Activated B cell treated with CpG ODN at 0.5 μM for 24 hours (primary cell): Measurements from ENCODE around the gene DOC2B. TPM values are rescaled to one million over a fixed set of nuclear protein-coding genes. Genes with fewer than 3 reads are reported as not detected.

Experiments
- ATAC-seq: fragments of 200-7000 bp; cut with Tn5 transposase; one replicate; pipeline ENCODE4 v1.10.0; 2021; ENCODE audit warnings: low read depth, mild to moderate bottlenecking, moderate library complexity
- CTCF ChIA-PET: fragments of 350-600 bp; sonication (Branson Sonifier 250); formaldehyde crosslinking; loops from one replicate; lab custom pipeline; 2021; ENCODE audit warnings: antibody characterized with exemption; lab: Charles Lee
- POLR2A ChIA-PET: fragments of 350-600 bp; sonication (Branson Sonifier 250); formaldehyde crosslinking; loops from one replicate; lab custom pipeline; 2021; ENCODE audit warnings: antibody characterized with exemption; lab: Charles Lee
- DNase-seq: peaks from one replicate; pipeline ENCODE4 v3.0.0; 2022
- H3K27ac Mint-ChIP-seq: one replicate; pipeline ENCODE4 v1.8.0; 2020; ENCODE audit warnings: mixed read lengths
- H3K27me3 Mint-ChIP-seq: one replicate; pipeline ENCODE4 v1.8.0; 2021; ENCODE audit warnings: mixed read lengths
- H3K36me3 Mint-ChIP-seq: one replicate; pipeline ENCODE4 v1.8.0; 2021; ENCODE audit warnings: low read depth, mixed read lengths
- H3K4me1 Mint-ChIP-seq: one replicate; pipeline ENCODE4 v1.8.0; 2021; ENCODE audit warnings: mixed read lengths
- H3K4me3 Mint-ChIP-seq: one replicate; pipeline ENCODE4 v1.8.0; 2020; ENCODE audit warnings: mild to moderate bottlenecking, mixed read lengths
- H3K9me3 Mint-ChIP-seq: one replicate; pipeline ENCODE4 v1.8.0; 2020; ENCODE audit warnings: mixed read lengths
- CTCF ChIP-seq: fragments of 200-600 bp; IDR thresholded peaks from one replicate; pipeline ENCODE4 v1.8.0; 2022; ENCODE audit warnings: antibody characterized with exemption, mild to moderate bottlenecking
- intact Hi-C: fragments of 100-400 bp; cut with micrococcal nuclease; formaldehyde crosslinking; loops from one replicate; pipeline ENCODE4 v1.15.1; 2024
- total RNA-seq: library from RNA; stranded (reverse); gene quantifications from 2 replicates; pipeline ENCODE4 v1.2.3, GENCODE V29; 2022

The DOC2B gene
- total RNA-seq, 1 donor from 2014 or later, result not detected

DNA sequence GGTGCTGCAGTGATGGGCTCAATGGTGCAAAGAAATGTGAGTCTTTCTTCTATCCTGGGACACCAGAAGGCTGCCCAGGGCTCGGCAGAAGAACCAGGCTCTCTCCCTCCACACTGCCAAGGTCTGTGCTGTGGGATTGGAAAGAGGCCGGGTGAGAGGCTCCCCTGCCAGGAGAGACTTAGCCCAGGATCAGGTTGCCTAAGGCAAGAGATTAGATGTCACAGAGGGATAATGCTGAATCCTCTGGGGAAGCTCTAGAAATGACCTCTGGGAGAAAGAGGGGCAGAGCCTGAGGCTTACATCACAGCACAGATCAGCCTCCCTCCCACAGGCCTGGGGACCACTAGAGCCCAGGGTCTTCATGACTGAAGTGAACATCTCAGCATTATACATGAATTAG lies 5.7 kb upstream of the DOC2B start:
- no peak for DNase-seq
- H3K27ac Mint-ChIP-seq, result no peak overlapping the region
- ChIA-PET CTCF (no interaction called here), POLR2A (no interaction called here)
- no peaks in the 10 kb centered on the region for H3K9me3 Mint-ChIP-seq
- no peak overlapping the region for H3K4me3 Mint-ChIP-seq
- H3K36me3 Mint-ChIP-seq, result no peaks in the 10 kb centered on the region
- no peak for TF ChIP-seq CTCF
- intact Hi-C loops, result no loop called here
- peaks cover 30% of the 10 kb centered on the region for H3K27me3 Mint-ChIP-seq
- H3K4me1 Mint-ChIP-seq, result peaks cover 2% of the 10 kb centered on the region
- no peak for ATAC-seq

- Mint-ChIP-seq H3K4me3 (no peak overlapping the region), H3K4me1 (peaks cover 2% of the 10 kb centered on the region), H3K27me3 (peaks cover 34% of the 10 kb centered on the region), H3K36me3 (no peaks in the 10 kb centered on the region), H3K9me3 (no peaks in the 10 kb centered on the region), H3K27ac (no peak overlapping the region)
- intact Hi-C loops, result no loop called here
- no peak for TF ChIP-seq CTCF
- DNase-seq (no peak), ATAC-seq (no peak)
- ChIA-PET CTCF (no interaction called here), POLR2A (no interaction called here)
Observed at GRCh38 chr17:185445-186138, 4.1 kb upstream of the DOC2B start.

DNA sequence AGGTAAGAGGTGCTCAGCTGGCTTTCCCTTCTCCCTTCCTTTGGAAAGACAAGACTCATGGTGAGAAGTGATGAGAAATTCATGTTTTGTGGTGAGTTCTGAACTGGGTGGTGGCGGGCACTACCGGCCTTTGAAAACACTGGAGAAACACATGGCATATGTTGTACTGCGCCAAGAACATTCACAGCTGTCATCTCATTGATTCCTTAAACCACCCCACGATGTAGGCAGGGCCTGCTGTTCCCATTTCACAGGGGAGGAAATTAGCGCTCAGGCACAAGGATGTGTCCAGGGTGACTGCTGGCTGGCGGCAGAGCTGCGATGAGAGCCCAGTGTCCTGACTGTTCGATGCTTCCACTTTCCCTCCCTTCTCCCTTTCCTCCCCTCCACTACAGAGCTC lies 1.6 kb upstream of the DOC2B start:
- Mint-ChIP-seq H3K9me3 (no peaks in the 10 kb centered on the region), H3K27me3 (peaks cover 44% of the 10 kb centered on the region), H3K36me3 (no peaks in the 10 kb centered on the region), H3K27ac (no peak overlapping the region), H3K4me1 (peaks cover 2% of the 10 kb centered on the region), H3K4me3 (no peak overlapping the region)
- POLR2A ChIA-PET, result no interaction called here
- CTCF ChIA-PET, result no interaction called here
- intact Hi-C loops, result no loop called here
- ATAC-seq, result no peak
- no peak for DNase-seq
- TF ChIP-seq CTCF, result no peak

GRCh38 chr17:182050-182751 lies 751 bp upstream of the DOC2B start:
- DNase-seq (no peak), ATAC-seq (no peak)
- peaks cover 45% of the 10 kb centered on the region for H3K27me3 Mint-ChIP-seq
- H3K27ac Mint-ChIP-seq, result no peak overlapping the region
- no peaks in the 10 kb centered on the region for H3K36me3 Mint-ChIP-seq
- intact Hi-C loops, result no loop called here
- CTCF ChIA-PET, result no interaction called here
- H3K4me3 Mint-ChIP-seq, result peak overlapping the region; percentile 42
- H3K9me3 Mint-ChIP-seq, result no peaks in the 10 kb centered on the region
- POLR2A ChIA-PET, result no interaction called here
- no peak for TF ChIP-seq CTCF
- H3K4me1 Mint-ChIP-seq, result peaks cover 2% of the 10 kb centered on the region

DNA sequence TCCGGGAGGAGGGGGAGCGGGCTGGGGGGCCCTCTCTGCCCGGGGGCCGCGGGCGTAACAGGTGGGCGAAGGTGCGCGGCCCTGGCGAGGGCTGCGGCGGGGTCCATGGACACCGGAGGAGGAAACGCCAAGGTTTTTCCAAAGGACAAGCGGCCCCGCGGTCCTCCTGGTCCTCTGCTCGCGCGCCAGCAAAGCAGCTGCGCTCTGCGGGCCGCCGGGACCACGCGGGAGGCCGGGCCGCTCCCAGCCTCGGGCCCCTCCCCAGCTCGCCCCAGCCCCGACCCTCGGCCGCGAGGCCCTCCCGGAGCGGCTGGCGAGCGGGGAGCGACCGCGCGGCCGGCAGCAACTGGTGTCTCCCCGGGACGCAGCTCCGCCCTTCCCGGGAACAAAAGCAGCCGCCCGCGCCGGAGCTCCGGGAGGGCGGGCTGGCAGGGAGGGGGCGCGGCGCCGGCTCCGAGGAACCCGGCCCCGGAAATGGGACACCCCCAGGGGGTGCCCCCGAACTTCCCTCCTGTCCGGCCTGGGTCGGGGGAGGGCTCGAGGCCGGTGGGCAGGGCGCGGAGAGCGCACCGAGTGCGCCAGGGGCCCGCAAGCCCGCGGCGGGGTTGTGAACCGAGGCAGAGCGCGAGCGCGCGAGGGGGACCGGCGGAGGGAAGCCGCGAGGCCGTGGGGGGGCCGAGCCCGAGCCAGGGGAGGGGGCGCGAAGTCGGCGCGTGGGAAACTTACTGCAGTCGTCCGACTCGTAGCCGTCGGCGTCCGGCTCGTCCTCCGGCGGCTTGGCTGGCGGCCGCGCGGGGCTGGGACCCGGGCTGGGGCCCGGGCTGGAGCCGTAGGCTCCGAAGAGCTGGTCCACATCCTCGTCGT lies 837 bp downstream of the DOC2B start:
- TF ChIP-seq CTCF, result no peak
- Mint-ChIP-seq H3K27me3 (peaks cover 40% of the 10 kb centered on the region), H3K9me3 (no peaks in the 10 kb centered on the region), H3K4me3 (no peak overlapping the region), H3K36me3 (no peaks in the 10 kb centered on the region), H3K4me1 (peaks cover 2% of the 10 kb centered on the region), H3K27ac (no peak overlapping the region)
- intact Hi-C loops, result no loop called here
- ChIA-PET CTCF (no interaction called here), POLR2A (no interaction called here)
- ATAC-seq (no peak), DNase-seq (no peak)
